GM18520 (cell line): Measurements from ENCODE around the gene CRADD.
A peak's percentile ranks its signal among the peaks of the same experiment; 100 is the strongest.

ENCODE experiments used
- ATAC-seq: cut with Tn5 transposase; IDR thresholded peaks from one replicate; pipeline ENCODE4 v1.9.1; 2021; ENCODE audit not compliant: unreplicated experiment

Gene CRADD

GRCh38 chr12:93836620-93837260 lies 159.6 kb downstream of the CRADD start:
- no peak for ATAC-seq

- ATAC-seq: no peak
Observed at GRCh38 chr12:93838193-93838592, 161.0 kb downstream of the CRADD start.

GRCh38 chr12:93839064-93839463 lies 161.9 kb downstream of the CRADD start:
- ATAC-seq: no peak

GRCh38 chr12:93841671-93842070 lies 164.5 kb downstream of the CRADD start:
- no peak for ATAC-seq

- ATAC-seq: no peak
Observed at GRCh38 chr12:93844164-93844784, 167.1 kb downstream of the CRADD start.

GRCh38 chr12:93846936-93847516 lies 169.9 kb downstream of the CRADD start:
- ATAC-seq: no peak

- ATAC-seq: peak; percentile 85
Observed at GRCh38 chr12:93847517-93848474, 170.6 kb downstream of the CRADD start.

- no peak for ATAC-seq
Observed at GRCh38 chr12:93848523-93849101, 171.4 kb downstream of the CRADD start.

GRCh38 chr12:93849946-93850345 lies 172.8 kb downstream of the CRADD start:
- no peak for ATAC-seq

GRCh38 chr12:93850481-93851256 lies 173.5 kb downstream of the CRADD start:
- no peak for ATAC-seq

GRCh38 chr12:93851257-93851671 lies 174.1 kb downstream of the CRADD start:
- ATAC-seq: no peak

- ATAC-seq: no peak
Observed at GRCh38 chr12:93852173-93852591, 175.0 kb downstream of the CRADD start.

GRCh38 chr12:93853698-93854478 lies 176.7 kb downstream of the CRADD start:
- ATAC-seq: no peak

GRCh38 chr12:93855261-93855660 lies 178.1 kb downstream of the CRADD start:
- no peak for ATAC-seq

- ATAC-seq: no peak
Observed at GRCh38 chr12:93856611-93857010, 179.4 kb downstream of the CRADD start.

- no peak for ATAC-seq
Observed at GRCh38 chr12:93857279-93857938, 180.2 kb downstream of the CRADD start.

GRCh38 chr12:93857991-93858447 lies 180.8 kb downstream of the CRADD start:
- no peak for ATAC-seq

- ATAC-seq: no peak
Observed at GRCh38 chr12:93860668-93861373, 183.6 kb downstream of the CRADD start.
